NCI-H2081 treated with DMSO at 0.1 percent for 48 hours (cell line): ENCODE measurements around the gene DOCK2.
"Not testable (repeated sequence)": the region's sequence is repeated elsewhere in the genome, so short reads cannot be mapped to it uniquely, and the experiment has no call there.

Experiments used
- DNase-seq: peaks from one replicate; lab custom pipeline; 2025; lab: John Stamatoyannopoulos, UW

The DOCK2 gene

DNA sequence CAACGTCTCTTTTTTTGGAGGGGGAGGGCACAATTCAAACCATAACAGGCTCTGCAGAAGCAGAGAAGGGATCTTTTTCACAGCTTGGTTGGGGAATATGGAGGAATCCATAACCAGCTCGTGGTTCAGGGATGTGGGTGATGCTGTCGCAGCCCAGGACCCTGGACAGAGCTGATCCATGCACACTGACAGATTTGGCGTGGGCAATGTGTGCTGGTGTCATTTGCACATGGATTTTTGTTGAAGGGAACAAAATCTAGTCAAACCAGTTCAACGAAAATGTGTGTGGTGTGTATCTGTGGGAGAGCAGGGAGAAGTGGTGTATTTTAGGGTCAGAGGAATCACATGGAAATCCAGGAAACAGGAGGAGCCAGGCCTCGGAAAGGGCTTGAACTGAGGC lies 4.2 kb downstream of the DOCK2 start:
- no peak for DNase-seq

- no peak for DNase-seq
Measured at GRCh38 chr5:169646856-169647255, 9.8 kb downstream of the DOCK2 start.

DNA sequence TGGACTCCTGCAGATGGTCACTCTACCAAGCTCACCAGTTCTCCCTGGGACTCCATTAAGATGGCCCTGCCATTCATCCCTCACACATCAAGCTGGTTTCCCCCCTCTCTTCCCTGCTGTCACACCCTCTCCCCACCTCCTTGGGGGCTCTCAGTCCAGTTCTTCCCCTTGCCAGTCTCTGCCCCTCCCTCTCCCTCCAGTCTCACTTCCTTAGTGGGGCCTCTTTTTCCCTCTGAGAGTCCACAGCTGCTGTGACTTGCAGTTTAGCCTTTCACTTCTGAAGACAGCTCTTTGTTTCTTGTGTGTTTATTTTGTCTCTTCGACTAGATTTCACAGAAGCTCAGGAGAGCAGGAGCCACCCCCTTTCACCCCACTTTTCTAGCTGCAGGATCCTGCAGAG lies 10.5 kb downstream of the DOCK2 start:
- DNase-seq = no peak

- no peak for DNase-seq
Measured at GRCh38 chr5:169648725-169649310, 11.7 kb downstream of the DOCK2 start.

GRCh38 chr5:169649486-169649885 lies 12.4 kb downstream of the DOCK2 start:
- DNase-seq = no peak

DNA sequence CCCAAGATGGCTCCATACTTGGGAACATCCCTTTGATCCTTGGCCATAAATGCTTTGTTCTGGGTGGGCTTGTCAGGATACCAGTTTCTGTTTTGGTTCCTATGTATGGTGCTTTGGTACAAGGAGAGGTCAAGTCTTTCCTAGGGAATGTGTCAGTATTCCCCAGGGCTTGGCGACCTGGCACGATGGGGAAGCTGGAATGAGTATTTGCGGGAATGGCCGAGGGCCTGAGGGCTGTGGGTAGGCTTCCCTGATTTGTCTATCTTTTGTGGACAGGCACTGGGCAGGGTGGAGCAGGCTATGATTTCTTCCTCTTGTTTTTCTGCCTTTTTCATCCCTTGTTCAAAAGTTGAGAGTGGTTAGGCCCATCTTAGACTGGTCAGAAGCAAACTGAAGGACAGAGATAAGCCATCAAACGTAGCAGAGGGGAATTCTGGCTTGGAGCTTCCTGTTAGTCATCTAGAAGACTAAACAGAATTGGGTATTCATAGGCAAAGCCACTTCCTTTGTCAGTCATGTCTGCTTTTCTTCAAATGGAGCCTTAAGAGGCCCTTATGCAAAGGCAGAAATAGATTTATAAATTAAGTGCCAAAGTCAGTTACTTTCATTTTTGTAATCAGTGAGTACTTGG lies 13.7 kb downstream of the DOCK2 start:
- DNase-seq = no peak

DNA sequence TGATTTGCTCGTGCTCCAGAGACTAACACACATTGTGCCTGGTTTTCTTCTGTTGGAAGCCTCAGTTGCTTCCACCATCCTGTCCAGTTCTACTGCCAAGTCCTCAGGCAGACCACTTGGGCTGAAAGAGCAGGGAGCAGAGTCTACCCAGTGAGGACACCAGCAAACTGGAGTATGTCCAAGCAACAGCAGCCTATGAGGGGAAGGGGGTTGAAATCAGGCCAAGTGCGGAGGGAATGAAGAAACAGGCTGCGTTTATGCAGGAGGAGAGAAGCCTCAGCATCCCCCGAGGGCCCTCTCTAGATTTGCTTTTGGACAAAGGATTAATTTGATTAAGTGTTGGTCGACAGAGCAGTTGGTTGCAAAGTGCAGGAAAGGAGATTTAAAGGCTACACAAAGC lies 14.5 kb downstream of the DOCK2 start:
- no peak for DNase-seq

DNA sequence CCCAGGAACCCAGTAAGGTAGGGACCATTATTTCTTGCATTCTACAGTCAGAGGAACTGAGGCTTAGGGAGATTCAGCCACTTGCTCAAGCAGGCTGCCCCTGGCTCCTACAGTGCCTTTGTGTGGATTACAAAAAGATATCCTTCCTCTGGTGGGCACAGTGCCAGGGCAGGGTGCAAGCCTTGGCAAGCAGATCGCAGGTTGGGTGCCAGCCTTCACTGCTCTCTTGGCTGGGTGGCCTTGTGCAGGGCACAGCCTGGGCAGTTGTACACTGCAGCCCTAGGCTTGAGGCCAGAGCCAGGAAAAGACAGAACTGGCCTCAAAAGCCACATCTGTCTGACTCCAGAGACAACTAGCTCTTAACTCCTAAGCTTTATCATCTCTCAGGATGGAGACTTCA lies 15.0 kb downstream of the DOCK2 start:
- DNase-seq = no peak

GRCh38 chr5:169653091-169653490 lies 16.0 kb downstream of the DOCK2 start:
- DNase-seq = no peak

- no peak for DNase-seq
Measured at GRCh38 chr5:169655353-169655752, 18.3 kb downstream of the DOCK2 start.

- no peak for DNase-seq
Measured at GRCh38 chr5:169656125-169656901, 19.2 kb downstream of the DOCK2 start.

GRCh38 chr5:169657127-169657526 lies 20.1 kb downstream of the DOCK2 start:
- DNase-seq = no peak

- not testable (repeated sequence) for DNase-seq
Measured at GRCh38 chr5:169662451-169662850, 25.4 kb downstream of the DOCK2 start.

GRCh38 chr5:169663537-169663936 lies 26.5 kb downstream of the DOCK2 start:
- DNase-seq = no peak

GRCh38 chr5:169666365-169666764 lies 29.3 kb downstream of the DOCK2 start:
- no peak for DNase-seq

GRCh38 chr5:169667896-169668674 lies 31.0 kb downstream of the DOCK2 start:
- DNase-seq = no peak

- no peak for DNase-seq
Measured at GRCh38 chr5:169668732-169669131, 31.7 kb downstream of the DOCK2 start.

GRCh38 chr5:169670769-169671525 lies 33.9 kb downstream of the DOCK2 start:
- no peak for DNase-seq

DNA sequence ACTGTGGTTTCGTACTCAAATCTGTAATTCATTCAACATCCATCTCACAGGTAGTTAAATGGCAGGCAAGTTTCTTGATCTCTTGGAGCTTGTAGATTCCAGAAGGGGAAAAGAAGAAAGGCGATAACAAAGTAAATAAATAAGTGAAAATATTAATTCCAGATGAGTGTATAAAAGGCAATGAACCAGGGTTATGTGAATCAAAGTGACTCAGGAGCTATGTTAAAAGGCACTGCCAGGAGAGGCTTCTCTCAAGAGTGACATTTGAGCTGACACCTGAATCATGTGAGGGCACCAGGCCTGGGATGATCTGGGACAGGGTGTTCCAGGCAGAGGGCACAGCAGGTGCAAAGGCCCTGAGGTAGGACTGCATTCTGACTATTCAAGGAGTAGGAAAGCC lies 45.0 kb downstream of the DOCK2 start:
- DNase-seq = no peak

DNA sequence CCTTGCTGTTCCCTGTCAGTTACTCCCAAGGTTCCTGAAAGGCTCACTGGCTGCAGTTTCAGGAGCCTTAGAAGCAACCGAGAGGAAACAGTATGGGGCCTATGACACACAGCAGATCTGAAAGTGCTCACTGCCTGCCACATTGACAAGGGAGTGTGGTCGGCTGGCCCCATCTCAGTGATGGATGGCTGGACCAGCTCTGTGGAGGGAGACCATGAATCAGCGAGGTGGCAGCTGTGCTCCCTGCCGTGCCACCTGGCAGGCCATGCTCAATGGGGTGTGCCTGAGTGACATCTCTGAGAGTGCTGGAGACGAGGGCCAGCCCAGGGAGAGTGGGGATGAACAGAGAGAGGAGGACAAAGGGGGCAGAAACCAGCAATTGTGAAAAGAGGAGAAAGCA lies 49.1 kb downstream of the DOCK2 start:
- DNase-seq = no peak

GRCh38 chr5:169688106-169688505 lies 51.0 kb downstream of the DOCK2 start:
- DNase-seq = no peak

- DNase-seq = no peak
Measured at GRCh38 chr5:169691471-169691870, 54.4 kb downstream of the DOCK2 start.
